HG03354 (cell line): ENCODE data around the gene PRDX2.

Experiments
- ATAC-seq: cut with Tn5 transposase; IDR thresholded peaks from one replicate; pipeline ENCODE4 v1.9.1; 2021; ENCODE audit warnings: mild to moderate bottlenecking; ENCODE audit not compliant: unreplicated experiment, poor library complexity, severe bottlenecking

PRDX2 gene

GRCh38 chr19:12783291-12783848 is 18.2 kb downstream of the PRDX2 start:
- ATAC-seq, result no peak

GRCh38 chr19:12782424-12783290 is 18.9 kb downstream of the PRDX2 start:
- no peak for ATAC-seq

- no peak for ATAC-seq
Observed at GRCh38 chr19:12782174-12782423, 19.5 kb downstream of the PRDX2 start.

- no peak for ATAC-seq
Observed at GRCh38 chr19:12779162-12779993, 22.2 kb downstream of the PRDX2 start.

GRCh38 chr19:12778905-12779161 is 22.8 kb downstream of the PRDX2 start:
- no peak for ATAC-seq

- no peak for ATAC-seq
Observed at GRCh38 chr19:12778017-12778904, 23.3 kb downstream of the PRDX2 start.

- peak; percentile 40 for ATAC-seq
Observed at GRCh38 chr19:12777217-12778016, 24.2 kb downstream of the PRDX2 start.

GRCh38 chr19:12774588-12775555 is 26.7 kb downstream of the PRDX2 start, which contains the start of gene HOOK2:
Gene HOOK2, minus strand, starts transcription at chr19:12775552. Its CDS starts 103 bp downstream, at chr19:12775449.
- ATAC-seq, result peak; percentile 3

GRCh38 chr19:12773571-12773970 is 28.0 kb downstream of the PRDX2 start:
- no peak for ATAC-seq

GRCh38 chr19:12772323-12772722 is 29.3 kb downstream of the PRDX2 start:
- no peak for ATAC-seq

- ATAC-seq, result no peak
Observed at GRCh38 chr19:12770922-12771321, 30.7 kb downstream of the PRDX2 start.

- ATAC-seq, result no peak
Observed at GRCh38 chr19:12769689-12770088, 31.9 kb downstream of the PRDX2 start.

GRCh38 chr19:12767666-12768065 is 33.9 kb downstream of the PRDX2 start:
- ATAC-seq, result no peak

GRCh38 chr19:12767150-12767549 is 34.5 kb downstream of the PRDX2 start:
- no peak for ATAC-seq

GRCh38 chr19:12766051-12766521 is 35.5 kb downstream of the PRDX2 start:
- no peak for ATAC-seq

GRCh38 chr19:12764698-12765097 is 36.9 kb downstream of the PRDX2 start:
- ATAC-seq, result no peak

- no peak for ATAC-seq
Observed at GRCh38 chr19:12763100-12763499, 38.5 kb downstream of the PRDX2 start.

- ATAC-seq, result no peak
Observed at GRCh38 chr19:12759686-12760085, 41.9 kb downstream of the PRDX2 start.
